ENCODE data around the gene FLOT1.
A peak's percentile ranks its signal among the peaks of the same experiment; 100 is the strongest.

The FLOT1 gene

GRCh38 chr6:30703011-30703410 lies 39.5 kb downstream of the FLOT1 start:
- no peak for TF ChIP-seq CTCF (conservative IDR thresholded peaks at IDR 0.05; ENCODE audit: low read depth, low read length)
- no peak overlapping the region for H3K4me3 ChIP-seq (ENCODE audit: low read depth, low read length)
- DNase-seq (ENCODE audit: low read depth), result no peak

- H3K4me3 ChIP-seq (ENCODE audit: low read depth, low read length), result no peak overlapping the region
- no peak for TF ChIP-seq CTCF (conservative IDR thresholded peaks at IDR 0.05; ENCODE audit: low read depth, low read length)
- DNase-seq (ENCODE audit: low read depth), result no peak
Observed at GRCh38 chr6:30700340-30700739, 42.1 kb downstream of the FLOT1 start.

- DNase-seq (ENCODE audit: low read depth), result no peak
- no peak for TF ChIP-seq CTCF (conservative IDR thresholded peaks at IDR 0.05; ENCODE audit: low read depth, low read length)
Observed at GRCh38 chr6:30696432-30696831, 46.1 kb downstream of the FLOT1 start.

GRCh38 chr6:30691208-30691847 lies 51.2 kb downstream of the FLOT1 start:
- H3K4me3 ChIP-seq (ENCODE audit: low read depth, low read length), result peak overlapping the region; percentile 69
- TF ChIP-seq CTCF (conservative IDR thresholded peaks at IDR 0.05; ENCODE audit: low read depth, low read length), result no peak

More at GRCh38 chr6:30696432-30696831, 46.1 kb downstream of the FLOT1 start:
- no peak overlapping the region for H3K4me3 ChIP-seq (ENCODE audit: low read depth, low read length)

GRCh38 chr6:30690403-30691207 lies 51.9 kb downstream of the FLOT1 start, which contains the start of gene NRM:
Gene NRM (minus strand): TSS chr6:30690984. CDS start chr6:30690974, 10 bp downstream.
- no peak for TF ChIP-seq CTCF (conservative IDR thresholded peaks at IDR 0.05; ENCODE audit: low read depth, low read length)
- peak within 1 kb of the TSS; percentile 69 for H3K4me3 ChIP-seq (ENCODE audit: low read depth, low read length)
- DNase-seq (ENCODE audit: low read depth), result peak; percentile 74

More at GRCh38 chr6:30691208-30691847, 51.2 kb downstream of the FLOT1 start:
- DNase-seq (ENCODE audit: low read depth), result no peak

GRCh38 chr6:30689985-30690384 lies 52.5 kb downstream of the FLOT1 start:
- TF ChIP-seq CTCF (conservative IDR thresholded peaks at IDR 0.05; ENCODE audit: low read depth, low read length), result no peak
- DNase-seq (ENCODE audit: low read depth), result no peak
- peak overlapping the region; percentile 69 for H3K4me3 ChIP-seq (ENCODE audit: low read depth, low read length)

Measured in choroid plexus epithelial cell (primary cell).